GM19025 (cell line): Measurements from ENCODE around the gene RPN1.
"Not testable (repeated sequence)": the region's sequence is repeated elsewhere in the genome, so short reads cannot be mapped to it uniquely, and the experiment has no call there.

Experiments
- ATAC-seq: cut with Tn5 transposase; IDR thresholded peaks from one replicate; pipeline ENCODE4 v1.9.1; 2021; ENCODE audit warnings: mild to moderate bottlenecking, low read depth, moderate library complexity; ENCODE audit not compliant: unreplicated experiment

Gene RPN1

GRCh38 chr3:128613083-128613829 lies 37.4 kb downstream of the RPN1 start:
- no peak for ATAC-seq

GRCh38 chr3:128610451-128611070 lies 40.1 kb downstream of the RPN1 start:
- ATAC-seq: no peak

DNA sequence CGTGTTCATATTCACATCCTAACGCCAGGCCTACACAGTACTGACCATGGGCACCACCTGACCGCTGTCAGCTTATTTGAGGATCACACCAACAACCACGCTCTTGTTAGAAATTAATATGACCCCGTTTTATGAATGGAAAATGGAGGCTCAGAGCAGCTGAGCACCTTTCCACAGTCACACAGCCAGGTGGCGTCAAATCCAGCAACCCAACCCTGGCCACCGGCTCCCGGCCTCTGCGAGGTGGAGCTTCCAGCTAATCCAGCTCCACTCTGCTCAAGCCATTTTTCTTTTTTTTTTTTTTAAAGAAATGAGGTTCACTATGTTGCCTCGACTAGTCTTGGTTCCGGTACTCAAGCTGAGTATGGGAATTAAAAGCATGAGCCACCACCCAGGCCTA lies 41.3 kb downstream of the RPN1 start:
- no peak for ATAC-seq

DNA sequence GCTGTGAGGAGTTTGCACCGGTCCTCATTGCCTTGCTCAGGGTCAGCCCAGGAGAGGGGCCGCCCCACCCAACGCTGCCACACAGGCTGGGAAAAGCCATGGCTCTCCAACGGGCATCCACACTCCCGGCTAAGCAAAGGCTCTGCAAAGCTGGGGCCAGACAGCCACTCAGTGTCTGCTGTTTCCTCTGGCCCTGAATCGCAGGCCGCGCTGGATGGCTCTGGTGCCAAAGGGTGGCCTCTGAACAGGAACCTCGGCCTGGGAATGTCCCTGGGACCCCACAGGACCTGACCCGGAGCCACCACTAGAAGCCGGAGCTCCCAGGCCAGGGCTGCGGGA lies 42.9 kb downstream of the RPN1 start:
- ATAC-seq: no peak

DNA sequence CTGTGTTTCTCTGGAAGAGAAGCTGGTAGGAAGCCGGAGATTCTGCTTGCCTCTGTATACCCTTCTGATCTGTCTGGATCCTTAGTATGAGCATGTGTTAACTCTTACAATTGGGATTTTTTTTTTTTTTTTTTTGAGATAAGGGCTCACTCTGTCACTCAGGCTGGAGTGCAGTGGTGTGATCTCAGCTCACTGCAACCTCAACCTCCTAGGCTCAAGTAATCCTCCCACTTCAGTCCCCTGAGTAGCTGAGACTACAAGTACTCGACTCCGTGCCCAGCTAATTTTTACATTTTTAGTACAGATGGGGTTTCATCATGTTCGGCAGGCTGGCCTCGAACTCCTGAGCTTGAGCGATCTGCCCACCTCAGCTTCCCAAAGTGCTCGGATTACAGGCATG lies 44.5 kb downstream of the RPN1 start:
- no peak for ATAC-seq

- ATAC-seq: no peak
These were observed 45.2 kb downstream of the RPN1 start for GRCh38 chr3:128605091-128606046.

GRCh38 chr3:128603811-128604775 lies 46.5 kb downstream of the RPN1 start:
- ATAC-seq: no peak

DNA sequence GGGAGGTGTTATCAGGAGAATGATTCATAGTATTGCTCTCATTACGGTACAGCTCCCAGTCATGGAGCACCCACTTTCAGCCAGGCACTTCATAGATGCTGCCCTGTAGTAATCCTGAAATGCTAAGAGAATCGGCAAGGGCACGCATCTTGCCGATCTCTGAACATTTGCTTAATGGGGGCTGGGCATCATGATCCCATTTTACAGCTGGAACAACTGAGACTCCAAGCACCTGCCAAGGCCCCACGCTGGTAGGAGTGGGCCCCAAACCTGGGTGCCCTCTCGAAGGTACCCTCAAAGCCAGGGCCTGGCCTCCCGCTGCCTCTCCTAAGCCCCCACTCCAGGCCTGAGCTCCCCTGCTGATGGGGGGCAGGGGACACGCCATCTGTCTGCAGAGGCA lies 47.3 kb downstream of the RPN1 start:
- ATAC-seq: no peak

DNA sequence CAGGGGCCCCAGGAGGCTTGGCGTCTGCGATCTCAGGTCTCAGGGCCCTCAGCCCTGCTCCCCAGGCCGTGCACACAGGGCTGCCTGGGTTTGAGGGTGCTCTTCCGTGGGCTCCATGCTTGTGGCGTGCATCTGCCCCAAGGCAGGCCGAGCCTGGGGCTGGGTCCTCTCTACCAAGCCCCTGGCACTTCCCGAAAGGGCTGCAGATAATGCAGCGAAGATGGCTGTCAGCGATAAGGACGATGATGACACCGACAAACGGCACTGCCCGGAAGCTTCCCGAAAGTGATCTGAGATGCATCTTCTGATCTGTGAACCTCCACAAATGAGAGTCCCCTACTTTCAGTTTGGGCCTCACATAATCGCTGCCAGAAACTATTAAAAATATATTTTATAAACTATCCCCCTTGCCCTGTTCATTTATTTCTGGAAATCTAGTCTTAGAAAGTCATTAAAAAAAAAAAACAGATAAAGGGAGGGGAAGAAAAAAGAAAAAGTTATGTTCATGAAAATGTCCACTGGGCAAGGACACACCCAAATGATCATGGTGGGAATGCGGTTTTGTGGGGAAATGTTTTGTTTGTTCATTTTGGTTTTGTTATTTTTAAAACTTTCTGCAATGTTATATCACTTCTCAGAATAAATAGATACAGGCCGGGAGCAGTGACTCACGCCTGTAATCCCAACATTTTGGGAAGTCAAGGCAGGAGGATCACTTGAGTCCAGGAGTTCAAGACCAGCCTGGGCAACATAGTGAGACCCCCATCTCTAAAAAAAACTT lies 51.5 kb downstream of the RPN1 start:
- ATAC-seq: no peak

DNA sequence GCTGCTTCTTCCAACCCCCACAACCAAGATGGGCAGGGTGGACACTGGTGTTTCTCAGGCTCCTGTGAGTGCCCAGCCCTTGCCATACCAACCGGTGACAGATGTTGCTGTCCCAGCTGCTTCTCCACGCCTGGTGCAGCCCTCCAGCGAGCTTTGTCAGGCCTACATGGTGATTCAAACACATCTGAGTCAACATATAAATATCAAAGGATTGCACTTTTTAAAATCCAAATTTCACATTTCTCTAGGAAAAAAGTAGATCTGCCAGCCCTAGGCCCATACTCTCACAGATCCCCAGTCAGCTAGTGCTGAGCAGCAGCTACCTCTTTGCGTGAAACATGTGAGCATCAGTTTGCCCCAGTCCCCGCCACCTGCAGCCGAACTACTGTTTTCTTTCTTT lies 52.7 kb downstream of the RPN1 start:
- ATAC-seq: no peak

DNA sequence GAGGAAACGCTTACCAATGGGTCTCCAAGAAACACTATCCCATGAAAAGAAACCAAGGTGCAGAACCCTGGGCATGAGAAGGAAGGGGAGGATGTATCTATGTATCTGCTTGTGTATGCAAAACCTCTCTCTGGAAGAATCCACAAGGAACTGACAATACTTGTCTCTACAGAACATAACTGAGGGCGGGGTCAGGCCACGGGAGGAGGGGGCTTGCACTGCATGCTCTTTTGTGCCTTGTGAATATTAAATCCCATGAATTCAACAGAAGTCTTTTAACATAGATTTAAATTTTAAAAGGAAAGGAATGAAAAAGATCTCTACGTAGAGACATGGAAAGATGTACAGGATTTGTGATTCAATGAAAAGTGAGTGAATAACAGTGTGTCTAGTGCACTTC lies 57.8 kb downstream of the RPN1 start:
- ATAC-seq: no peak

DNA sequence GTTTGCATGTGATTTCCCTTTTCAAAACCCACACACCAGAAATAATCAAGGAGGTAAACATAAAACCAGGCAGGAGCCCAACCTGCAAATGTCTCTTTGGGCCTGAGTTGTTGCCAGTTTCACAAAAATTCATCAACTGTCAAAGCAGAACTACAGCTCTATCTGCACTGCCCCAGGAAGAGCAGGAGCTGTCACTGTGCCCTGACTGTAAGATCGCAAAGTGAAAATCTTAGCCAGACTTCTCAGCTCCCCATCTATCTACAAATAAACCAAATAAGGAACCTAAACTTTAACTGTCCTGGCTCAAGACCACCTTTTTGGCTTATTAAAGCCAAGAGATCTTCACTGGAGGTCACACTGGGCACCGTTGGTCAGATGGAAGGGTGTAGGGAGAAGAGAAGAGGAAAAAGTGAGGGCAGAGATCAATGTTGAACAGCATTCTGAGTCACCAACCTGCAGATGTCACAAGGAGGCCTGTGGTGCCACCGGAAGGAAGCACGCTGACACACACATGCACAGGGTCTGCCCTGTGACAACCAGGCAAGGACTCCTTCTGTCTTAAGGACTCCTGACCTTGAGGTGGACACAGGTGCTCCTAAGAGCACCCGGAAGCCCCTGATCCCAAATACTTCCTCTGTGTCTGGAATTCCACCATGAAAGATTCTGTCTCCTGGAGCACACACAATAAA lies 58.7 kb downstream of the RPN1 start:
- no peak for ATAC-seq

GRCh38 chr3:128590948-128591347 lies 59.7 kb downstream of the RPN1 start:
- ATAC-seq: no peak

DNA sequence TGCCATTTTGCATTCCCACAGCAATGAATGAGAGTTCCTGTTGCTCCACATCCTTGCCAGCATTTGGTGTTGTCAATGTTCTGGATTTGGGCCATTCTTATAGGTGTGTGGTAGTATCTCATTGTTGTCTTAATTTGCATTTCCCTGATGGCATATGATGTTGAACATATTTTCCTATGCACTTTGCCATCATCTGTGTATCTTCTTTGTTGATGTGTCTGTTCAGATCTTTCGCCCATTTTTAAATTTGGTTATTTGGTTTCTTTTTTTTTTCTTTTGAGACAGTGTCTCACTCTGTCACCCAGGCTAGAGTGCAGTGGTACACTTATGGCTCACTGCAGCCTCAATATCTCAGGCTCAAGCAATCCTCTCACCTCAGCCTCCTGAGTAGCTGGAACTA lies 60.6 kb downstream of the RPN1 start:
- not testable (repeated sequence) for ATAC-seq

DNA sequence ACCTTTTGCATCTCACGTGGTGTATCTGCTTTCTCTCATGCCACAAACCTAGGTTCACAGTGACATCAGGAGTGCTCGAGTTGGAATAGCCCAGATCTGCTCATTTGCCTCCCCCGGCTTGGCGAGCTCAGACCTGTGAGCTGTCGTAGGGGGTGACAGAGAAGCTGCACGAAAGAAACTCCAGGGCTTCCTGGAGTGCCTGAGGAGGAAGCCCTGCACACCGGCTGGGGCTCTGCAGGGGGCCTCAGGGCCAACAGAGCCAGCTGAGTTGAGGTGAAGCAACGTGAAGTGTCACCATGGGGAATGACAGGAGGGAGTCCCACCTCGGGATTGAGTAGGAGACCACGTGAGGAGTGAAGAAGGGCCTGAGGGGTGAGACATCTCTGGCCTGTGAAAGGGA lies 62.5 kb downstream of the RPN1 start:
- ATAC-seq: no peak

DNA sequence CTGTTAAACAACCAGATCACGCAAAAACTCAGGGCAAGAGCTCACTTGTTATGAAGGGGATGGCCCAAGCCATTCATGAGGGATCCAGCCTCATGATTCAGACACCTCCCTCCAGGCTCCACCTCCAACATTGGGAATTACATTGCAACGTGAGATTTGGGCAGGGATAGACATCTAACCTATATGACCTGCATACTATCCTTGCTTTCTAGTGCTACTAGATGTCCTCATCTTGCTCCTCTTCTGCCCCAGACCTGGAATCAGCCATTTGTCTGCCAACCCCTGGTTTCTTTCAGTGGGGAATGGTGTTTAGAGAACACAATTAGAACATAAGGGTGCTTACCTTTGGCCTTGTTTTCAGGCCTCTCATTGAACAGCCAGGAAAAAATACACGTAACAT lies 63.2 kb downstream of the RPN1 start:
- ATAC-seq: no peak

DNA sequence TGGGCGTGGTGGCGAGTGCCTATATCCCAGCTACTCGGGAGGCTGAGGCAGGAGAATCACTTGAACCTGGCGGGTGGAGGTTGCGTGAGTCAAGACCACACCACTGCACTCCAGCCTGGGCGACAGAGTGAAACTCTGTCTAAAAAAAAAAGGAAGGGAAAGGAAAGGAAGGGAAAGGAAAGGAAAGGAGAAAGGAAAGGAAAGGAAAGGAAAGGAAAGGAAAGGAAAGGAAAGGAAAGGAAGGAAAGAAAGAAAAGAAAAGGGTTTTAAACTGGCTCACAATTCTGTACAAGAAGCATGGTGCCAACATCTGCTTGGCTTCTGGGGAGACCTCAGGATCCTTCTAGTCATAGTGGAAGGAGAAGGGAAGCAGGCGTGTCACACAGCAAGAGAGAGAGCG lies 63.7 kb downstream of the RPN1 start:
- not testable (repeated sequence) for ATAC-seq

GRCh38 chr3:128586391-128586790 lies 64.2 kb downstream of the RPN1 start:
- not testable (repeated sequence) for ATAC-seq

GRCh38 chr3:128585974-128586373 lies 64.6 kb downstream of the RPN1 start:
- ATAC-seq: no peak
